GM04503 (cell line): ENCODE measurements around the gene ANK2.

ENCODE experiments used
- DNase-seq: peaks from one replicate; pipeline ENCODE4 v3.0.0-alpha.2; 2012; ENCODE audit warnings: low read depth

The ANK2 gene

GRCh38 chr4:113049421-113050370, at the start of gene ANK2:
TSS of gene ANK2 (plus strand) at chr4:113049653. CDS start at chr4:113049729, 76 bp downstream.
- DNase-seq, result no peak

GRCh38 chr4:113003841-113004240, 45.6 kb upstream of the ANK2 start:
- DNase-seq, result no peak

- no peak for DNase-seq
Measured at GRCh38 chr4:113004655-113005054, 44.8 kb upstream of the ANK2 start.

- no peak for DNase-seq
Measured at GRCh38 chr4:113006632-113007031, 42.8 kb upstream of the ANK2 start.

- no peak for DNase-seq
Measured at GRCh38 chr4:113007151-113007550, 42.3 kb upstream of the ANK2 start.

GRCh38 chr4:113008135-113008534, 41.3 kb upstream of the ANK2 start:
- no peak for DNase-seq

- no peak for DNase-seq
Measured at GRCh38 chr4:113008716-113009115, 40.7 kb upstream of the ANK2 start.

GRCh38 chr4:113009461-113009860, 40.0 kb upstream of the ANK2 start:
- no peak for DNase-seq

- no peak for DNase-seq
Measured at GRCh38 chr4:113012122-113012725, 37.2 kb upstream of the ANK2 start.

- DNase-seq, result no peak
Measured at GRCh38 chr4:113012786-113013185, 36.7 kb upstream of the ANK2 start.

- DNase-seq, result no peak
Measured at GRCh38 chr4:113013751-113014150, 35.7 kb upstream of the ANK2 start.

GRCh38 chr4:113016377-113016776, 33.1 kb upstream of the ANK2 start:
- no peak for DNase-seq

GRCh38 chr4:113020966-113021365, 28.5 kb upstream of the ANK2 start:
- no peak for DNase-seq

- DNase-seq, result no peak
Measured at GRCh38 chr4:113024388-113024787, 25.1 kb upstream of the ANK2 start.

- no peak for DNase-seq
Measured at GRCh38 chr4:113025416-113025815, 24.0 kb upstream of the ANK2 start.

GRCh38 chr4:113026556-113026955, 22.9 kb upstream of the ANK2 start:
- DNase-seq, result no peak

GRCh38 chr4:113028074-113028473, 21.4 kb upstream of the ANK2 start:
- no peak for DNase-seq

GRCh38 chr4:113031212-113031611, 18.2 kb upstream of the ANK2 start:
- no peak for DNase-seq

GRCh38 chr4:113040793-113041192, 8.7 kb upstream of the ANK2 start:
- no peak for DNase-seq

GRCh38 chr4:113042502-113042901, 7.0 kb upstream of the ANK2 start:
- DNase-seq, result no peak

GRCh38 chr4:113043591-113043990, 5.9 kb upstream of the ANK2 start:
- no peak for DNase-seq

GRCh38 chr4:113050371-113050755, 910 bp downstream of the ANK2 start:
- no peak for DNase-seq

- DNase-seq, result no peak
Measured at GRCh38 chr4:113050837-113051236, 1.4 kb downstream of the ANK2 start.

GRCh38 chr4:113051361-113051760, 1.9 kb downstream of the ANK2 start:
- no peak for DNase-seq
